ENCODE data around the gene LRRC40. TPM values are rescaled to one million over a fixed set of nuclear protein-coding genes. Genes with fewer than 3 reads are reported as not detected.

Gene LRRC40
- total and polyA plus RNA-seq, 9 of the 15 experiments (the other 6 are each of a cell fraction or from before 2014, with no cell fraction given), result 16.1 to 36.2 (median 30.9) TPM

DNA sequence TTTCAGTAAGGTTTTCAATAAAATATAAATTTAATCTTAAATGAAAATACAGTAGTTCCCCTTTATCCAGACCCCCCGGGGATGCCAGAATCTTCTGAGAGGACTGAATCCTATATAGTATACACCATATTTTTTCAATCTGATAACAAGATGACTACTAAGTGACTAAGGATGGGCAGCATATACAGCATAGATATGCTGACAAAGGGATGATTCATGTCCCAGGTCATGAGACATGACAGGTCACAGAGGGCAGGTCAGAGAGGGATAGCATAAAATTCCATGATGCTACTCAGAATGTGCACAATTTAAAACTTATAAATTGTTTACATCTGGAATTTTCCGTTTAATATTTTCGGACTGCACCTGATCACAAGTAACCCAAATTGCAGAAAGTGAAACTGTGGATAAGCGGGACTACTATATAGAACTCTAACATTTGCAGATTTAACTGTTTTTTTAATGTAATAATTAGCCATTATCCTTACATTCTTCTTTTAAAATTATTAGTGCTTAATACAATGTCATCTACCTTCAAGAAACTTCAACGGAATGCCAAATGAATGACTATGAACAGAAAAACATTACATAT, 48.8 kb downstream of the LRRC40 start (continued):
- peak in 1 of 2 experiments; percentile 79 for TF ChIP-seq NCOA2 (IDR thresholded peaks at IDR 0.05; ENCODE audit: partially characterized antibody in 2 of 2)
- no peak for TF ChIP-seq GATA2 (CRISPR knock-in tag; IDR thresholded peaks at IDR 0.05)
- TF ChIP-seq IRF9 (tag; IDR thresholded peaks at IDR 0.05), result no peak
- no peak for TF ChIP-seq ZNF282 (CRISPR knock-in tag; IDR thresholded peaks at IDR 0.05)
- peak; percentile 29; the same call in 1 of the 2 replicates for TF ChIP-seq ZNF316 (IDR thresholded peaks at IDR 0.05)
- no peak for TF ChIP-seq RFX1 (IDR thresholded peaks at IDR 0.05)
- TF ChIP-seq ID3 (CRISPR knock-in tag; IDR thresholded peaks at IDR 0.05), result no peak
- no peak for TF ChIP-seq ID3 (tag; IDR thresholded peaks at IDR 0.05)
- no peak for TF ChIP-seq MYNN (IDR thresholded peaks at IDR 0.05)
- TF ChIP-seq MYNN (CRISPR knock-in tag; IDR thresholded peaks at IDR 0.05), result no peak
- TF ChIP-seq ZNF354B (CRISPR knock-in tag; IDR thresholded peaks at IDR 0.05), result no peak
- TF ChIP-seq SNIP1 (IDR thresholded peaks at IDR 0.05; ENCODE audit: low read depth), result no peak
- no peak for TF ChIP-seq NFRKB (IDR thresholded peaks at IDR 0.05; ENCODE audit: low read depth)
- no peak for TF ChIP-seq RAD21 (CRISPR knock-in tag; conservative IDR thresholded peaks at IDR 0.05 in 1 of 2, IDR thresholded peaks at IDR 0.05 in 1 of 2)
- TF ChIP-seq DNMT1 (IDR thresholded peaks at IDR 0.05), result no peak
- TF ChIP-seq NR2C1 (IDR thresholded peaks at IDR 0.05), result no peak
- peak; percentile 71 for TF ChIP-seq NR2C1 (tag; IDR thresholded peaks at IDR 0.05)
- TF ChIP-seq HIVEP1 (CRISPR knock-in tag; IDR thresholded peaks at IDR 0.05), result no peak
- peak; percentile 37; the same call in 1 of the 2 replicates for TF ChIP-seq EP400 (IDR thresholded peaks at IDR 0.05)
- TF ChIP-seq PHF21A (IDR thresholded peaks at IDR 0.05; ENCODE audit: borderline replicate concordance, low read depth), result no peak
- no peak for TF ChIP-seq HINFP (tag; conservative IDR thresholded peaks at IDR 0.05; ENCODE audit: low read depth)
- peak; percentile 65 for TF ChIP-seq ESRRA (IDR thresholded peaks at IDR 0.05; ENCODE audit: borderline replicate concordance, low read depth)
- TF ChIP-seq ZBTB7A (IDR thresholded peaks at IDR 0.05; ENCODE audit: borderline replicate concordance, control insufficient read depth, low read depth, low read length), result no peak
- TF ChIP-seq, protein P1, sequence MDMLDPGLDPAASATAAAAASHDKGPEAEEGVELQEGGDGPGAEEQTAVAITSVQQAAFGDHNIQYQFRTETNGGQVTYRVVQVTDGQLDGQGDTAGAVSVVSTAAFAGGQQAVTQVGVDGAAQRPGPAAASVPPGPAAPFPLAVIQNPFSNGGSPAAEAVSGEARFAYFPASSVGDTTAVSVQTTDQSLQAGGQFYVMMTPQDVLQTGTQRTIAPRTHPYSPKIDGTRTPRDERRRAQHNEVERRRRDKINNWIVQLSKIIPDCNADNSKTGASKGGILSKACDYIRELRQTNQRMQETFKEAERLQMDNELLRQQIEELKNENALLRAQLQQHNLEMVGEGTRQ (CRISPR knock-in tag; IDR thresholded peaks at IDR 0.05), result no peak
- TF ChIP-seq SUPT5H (IDR thresholded peaks at IDR 0.05), result no peak
- TF ChIP-seq DLX4 (CRISPR knock-in tag; IDR thresholded peaks at IDR 0.05), result no peak
- TF ChIP-seq SIRT6 (IDR thresholded peaks at IDR 0.05; ENCODE audit: low read depth, low read length), result no peak
- TF ChIP-seq GTF2A2 (tag; IDR thresholded peaks at IDR 0.05), result no peak
- TF ChIP-seq KAT7 (CRISPR knock-in tag; IDR thresholded peaks at IDR 0.05; ENCODE audit: borderline replicate concordance), result no peak
